Islet of Langerhans (tissue), 1 donor: ENCODE results near the gene SMCO4.
"Not testable (repeated sequence)": the region's sequence is repeated elsewhere in the genome, so short reads cannot be mapped to it uniquely, and the experiment has no call there.

Experiments used
- FAIRE-seq: peaks from one replicate; lab custom pipeline; 2011; peaks lifted over from hg19 to GRCh38; lab: Jason Lieb, UNC

The SMCO4 gene

GRCh38 chr11:93560199-93560932 lies 17.2 kb upstream of the SMCO4 start:
- no peak for FAIRE-seq

- FAIRE-seq, result no peak
Observed at GRCh38 chr11:93559681-93560080, 16.5 kb upstream of the SMCO4 start.

GRCh38 chr11:93552874-93553273 lies 9.7 kb upstream of the SMCO4 start:
- no peak for FAIRE-seq

GRCh38 chr11:93549976-93550375 lies 6.8 kb upstream of the SMCO4 start:
- no peak for FAIRE-seq

GRCh38 chr11:93548679-93549319 lies 5.6 kb upstream of the SMCO4 start:
- no peak for FAIRE-seq

DNA sequence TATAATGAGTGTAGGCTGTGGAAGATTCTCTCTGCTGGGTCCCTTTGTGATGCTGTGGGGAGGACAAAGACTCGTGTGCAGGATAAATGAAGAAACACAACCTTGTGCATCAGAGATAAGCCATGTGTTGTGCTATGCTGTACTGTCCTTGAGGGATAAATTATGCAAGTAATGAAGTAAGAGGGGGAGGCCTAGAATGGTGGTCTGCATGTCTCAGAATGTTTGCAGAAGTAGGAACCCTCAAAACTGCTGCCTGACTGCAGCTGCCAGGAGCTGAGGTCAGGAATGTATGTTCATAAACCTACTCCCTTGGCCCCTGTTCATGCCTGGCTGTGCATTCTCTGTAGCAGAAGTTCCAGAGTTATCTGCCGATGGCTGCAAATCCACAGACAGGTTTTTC lies 4.6 kb upstream of the SMCO4 start:
- FAIRE-seq, result no peak

DNA sequence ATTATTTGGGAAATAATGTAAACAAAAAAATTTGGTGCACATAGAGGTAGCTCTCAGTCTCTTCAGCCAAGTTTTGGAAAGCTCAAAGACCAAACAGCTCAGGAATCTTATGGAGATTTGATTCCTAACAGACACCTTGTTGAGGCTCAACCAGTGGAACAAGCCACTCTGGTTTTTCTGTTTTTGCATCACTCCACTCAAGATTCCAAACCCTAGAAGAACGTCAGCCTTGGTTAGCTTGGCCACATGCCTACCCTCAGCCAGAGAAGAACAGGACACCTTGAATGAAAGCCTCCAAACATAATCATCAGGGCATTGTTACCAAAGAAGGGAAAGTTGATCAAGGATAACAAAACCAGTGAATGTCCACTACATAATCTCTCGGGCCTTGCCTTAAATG lies 3.8 kb upstream of the SMCO4 start:
- FAIRE-seq, result no peak

DNA sequence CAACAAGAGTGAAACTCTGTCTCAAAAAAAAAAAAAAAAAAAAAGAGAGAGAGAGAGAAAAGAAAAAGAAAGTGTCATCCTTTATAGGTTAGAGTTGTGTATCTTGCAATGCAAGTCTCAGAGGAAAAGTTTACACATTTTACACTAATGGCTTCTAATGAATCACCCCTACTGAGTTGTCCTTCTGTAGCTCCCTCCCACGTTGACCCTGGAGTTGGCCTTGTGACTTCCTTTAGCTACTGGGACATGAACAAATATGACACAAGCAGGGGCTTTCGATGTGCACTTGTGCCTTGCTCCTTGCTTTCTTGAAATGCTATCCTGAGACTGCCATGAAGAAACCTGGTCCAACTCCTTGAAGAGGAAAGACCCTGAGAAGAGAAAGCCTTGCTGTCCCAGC lies 2.4 kb upstream of the SMCO4 start:
- no peak for FAIRE-seq

GRCh38 chr11:93542811-93543229 lies 371 bp downstream of the SMCO4 start:
- FAIRE-seq, result no peak

DNA sequence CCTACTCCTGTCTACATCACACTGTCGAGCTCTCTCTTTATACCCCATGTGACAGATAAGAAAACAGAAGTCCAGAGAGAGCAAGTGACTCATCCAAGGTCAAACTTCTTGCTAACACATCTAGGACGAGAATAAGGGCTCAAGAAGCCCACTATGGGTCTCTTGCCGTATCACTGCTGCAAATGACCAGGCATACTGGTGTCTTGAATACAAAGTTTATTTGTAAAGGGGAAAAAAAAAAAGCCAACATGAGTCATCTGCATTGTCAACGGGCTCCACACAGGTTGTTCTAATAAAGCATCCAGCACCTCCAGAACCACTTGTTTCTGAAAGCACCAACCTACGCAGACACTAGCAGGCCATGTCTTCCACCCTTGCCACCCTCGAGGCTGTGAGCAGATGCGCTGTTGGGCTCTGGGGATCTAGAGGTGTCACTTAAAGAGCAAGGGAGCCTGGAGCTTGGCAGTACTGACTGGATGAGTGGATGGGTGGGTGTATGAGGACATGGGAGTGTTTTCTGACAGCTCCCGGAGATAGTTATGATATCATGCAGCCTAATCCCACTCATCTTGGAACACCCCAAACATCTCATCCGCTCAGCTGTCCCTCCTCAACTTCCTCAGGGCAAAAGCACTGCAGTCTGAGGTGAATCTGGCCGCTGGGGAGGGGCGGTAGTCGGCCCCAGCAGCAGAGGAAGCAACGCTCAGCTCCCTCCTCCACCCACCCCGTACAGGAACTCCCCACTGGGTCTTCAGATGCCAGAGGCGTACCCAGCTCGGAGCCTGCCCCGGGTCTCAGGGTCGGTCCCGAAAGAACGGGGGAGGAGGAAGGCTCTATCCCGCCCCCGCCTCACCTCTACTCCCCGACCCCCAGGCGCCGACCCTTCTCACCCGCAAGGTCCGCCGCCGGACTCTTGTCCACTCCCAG lies 1.0 kb downstream of the SMCO4 start:
- no peak for FAIRE-seq

DNA sequence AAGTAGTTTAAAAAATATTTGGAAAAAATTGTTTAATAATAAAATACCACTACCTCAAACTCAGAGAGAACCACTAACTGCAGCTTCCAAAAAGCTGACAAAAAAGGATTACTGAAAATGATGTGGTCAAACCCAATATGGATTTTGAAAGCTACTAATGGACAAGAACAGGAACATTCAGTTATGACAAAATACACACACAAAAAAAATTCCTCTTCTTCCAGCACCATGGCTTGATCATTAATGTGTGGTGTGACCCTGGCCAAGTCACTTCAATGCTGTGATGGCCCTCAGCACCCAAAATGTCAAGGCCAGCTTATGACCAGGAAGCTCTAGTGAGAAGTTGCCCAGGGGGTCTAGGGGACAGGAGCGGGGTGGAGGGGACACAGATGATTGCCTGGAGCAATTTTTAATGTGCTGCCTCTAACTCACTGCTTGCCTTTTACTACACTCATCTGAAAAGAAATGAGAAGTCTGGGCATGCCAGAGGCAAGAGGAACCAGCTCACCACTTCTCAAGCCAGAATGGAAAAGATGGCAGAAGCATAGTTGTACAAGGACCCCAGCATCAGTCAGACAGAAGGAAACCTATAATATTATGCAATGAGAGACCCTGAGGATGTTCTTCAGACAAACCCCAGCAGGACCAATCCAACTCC lies 2.2 kb downstream of the SMCO4 start:
- no peak for FAIRE-seq

- FAIRE-seq, result no peak
Observed at GRCh38 chr11:93540337-93540736, 2.9 kb downstream of the SMCO4 start.

DNA sequence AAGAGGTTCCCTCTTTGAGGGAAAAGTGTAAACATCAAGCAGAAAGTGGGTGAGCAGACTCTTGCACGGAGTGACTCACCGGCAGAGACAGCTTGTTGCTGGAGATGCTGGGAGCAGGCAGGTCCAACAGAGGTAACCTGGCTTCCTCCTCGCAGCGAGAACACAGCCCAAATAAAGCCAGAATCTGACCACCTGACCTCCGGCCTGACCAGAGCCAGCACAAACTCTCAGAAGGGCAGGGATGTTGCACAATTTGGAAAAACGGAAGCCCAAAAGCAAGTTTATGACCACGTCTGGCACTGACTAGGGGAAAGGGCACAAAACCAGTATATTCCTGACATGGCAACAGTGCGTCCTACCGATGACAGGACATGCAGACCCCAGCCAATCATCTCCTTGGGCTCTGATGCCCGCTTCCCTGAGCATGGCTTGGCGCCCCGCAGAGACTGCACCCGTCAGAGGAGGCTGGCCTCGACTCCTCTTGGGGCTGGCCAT lies 5.4 kb downstream of the SMCO4 start:
- no peak for FAIRE-seq

DNA sequence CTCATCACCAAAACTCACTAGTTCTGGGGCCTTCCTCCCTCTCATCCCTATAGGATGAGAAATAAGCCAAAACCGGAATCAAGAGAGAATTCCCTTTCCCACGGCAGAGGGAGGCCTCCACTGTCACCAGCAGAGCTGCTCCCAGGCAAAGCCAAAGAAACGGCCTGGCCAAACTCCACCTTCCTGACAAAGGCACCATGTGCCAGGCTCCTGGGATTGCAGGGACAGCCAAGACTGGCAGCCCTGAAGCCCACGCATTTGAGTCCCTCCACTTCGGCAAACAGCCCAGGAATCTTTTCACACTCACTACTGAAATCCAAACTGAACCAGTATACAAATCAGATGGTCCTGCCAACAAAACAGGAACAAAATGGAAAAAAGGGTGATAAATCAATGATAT lies 6.1 kb downstream of the SMCO4 start:
- no peak for FAIRE-seq

GRCh38 chr11:93536101-93536861 lies 6.9 kb downstream of the SMCO4 start:
- no peak for FAIRE-seq

DNA sequence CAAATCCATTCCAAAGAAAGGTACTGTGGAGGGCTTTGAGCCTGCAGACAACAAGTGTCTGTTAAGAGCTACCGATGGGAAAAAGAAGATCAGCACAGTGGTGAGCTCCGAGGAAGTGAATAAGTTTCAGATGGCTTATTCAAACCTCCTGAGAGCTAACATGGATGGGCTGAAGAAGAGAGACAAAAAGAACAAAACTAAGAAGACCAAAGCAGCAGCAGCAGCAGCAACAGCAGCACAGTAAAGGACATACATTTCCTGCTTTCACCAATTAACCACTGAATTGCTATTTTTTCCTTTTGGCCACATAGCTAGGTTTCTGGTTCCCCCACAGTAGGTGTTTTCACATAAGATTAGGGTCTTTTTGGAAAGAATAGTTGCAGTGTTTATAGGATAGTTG lies 7.6 kb downstream of the SMCO4 start:
- not testable (repeated sequence) for FAIRE-seq

GRCh38 chr11:93532806-93533205 lies 10.4 kb downstream of the SMCO4 start:
- FAIRE-seq, result no peak

DNA sequence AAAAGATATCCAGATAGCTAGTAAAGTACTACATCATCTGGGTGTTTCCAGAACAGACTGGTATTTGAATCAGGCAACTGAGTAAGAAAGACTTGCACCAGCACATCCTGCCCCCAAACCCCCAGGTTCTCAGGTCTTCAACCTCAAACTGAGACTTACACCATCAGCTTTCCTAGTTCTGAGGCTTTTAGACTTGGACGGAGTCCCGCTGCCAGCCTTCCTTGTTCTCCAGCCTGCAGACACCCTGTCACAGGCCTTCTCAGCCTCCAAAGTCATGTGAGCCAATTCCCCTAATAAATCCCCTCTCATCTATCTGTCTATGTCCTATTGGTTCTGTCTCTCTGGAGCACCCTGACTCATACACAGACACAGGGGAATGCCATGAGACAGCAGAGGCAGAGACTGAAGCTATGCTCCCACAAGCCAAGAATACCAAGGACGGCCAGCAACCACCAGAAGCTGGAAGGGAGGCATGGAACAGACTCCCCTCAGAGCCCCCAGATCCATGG lies 10.9 kb downstream of the SMCO4 start:
- FAIRE-seq, result no peak

GRCh38 chr11:93530468-93530826 lies 12.7 kb downstream of the SMCO4 start:
- FAIRE-seq, result no peak

- no peak for FAIRE-seq
Observed at GRCh38 chr11:93529707-93530467, 13.3 kb downstream of the SMCO4 start.
